Mucosa of descending colon (tissue), 3 donors: ENCODE measurements around the gene MYCN. TPM values are rescaled to one million over a fixed set of nuclear protein-coding genes. Genes with fewer than 3 reads are reported as not detected.

ENCODE experiments used
- ATAC-seq: fragments of 200-7000 bp; cut with Tn5 transposase; one replicate; pipeline ENCODE4 v1.9.1; 2020; ENCODE audit warnings: mild to moderate bottlenecking, moderate library complexity
- DNase-seq, 3 donors: peaks; one replicate each; pipeline ENCODE4 v3.0.0-alpha.2; 2020
- H3K36me3 ChIP-seq: fragments of 200-600 bp; one replicate; pipeline ENCODE4 v1.8.0; 2021; ENCODE audit warnings: low read depth, mild to moderate bottlenecking
- H3K4me1 ChIP-seq: fragments of 200-600 bp; one replicate; pipeline ENCODE4 v1.8.0; 2021; ENCODE audit warnings: low read depth, mild to moderate bottlenecking
- H3K4me3 ChIP-seq: fragments of 200-600 bp; one replicate; pipeline ENCODE4 v1.8.0; 2021; ENCODE audit warnings: mild to moderate bottlenecking
- H3K9me3 ChIP-seq: fragments of 200-600 bp; one replicate; pipeline ENCODE4 v1.8.0; 2021; ENCODE audit warnings: mild to moderate bottlenecking
- CTCF ChIP-seq: fragments of 200-600 bp; IDR thresholded peaks from one replicate; pipeline ENCODE4 v1.8.0; 2022; ENCODE audit warnings: antibody characterized with exemption, mild to moderate bottlenecking
- intact Hi-C, 2 donors: fragments of 100-400 bp; cut with DNase I in 1 of 2; cut with micrococcal nuclease in 1 of 2; formaldehyde crosslinking; loops; one replicate each; pipeline versions ENCODE4 v1.11.0 to v1.11.1; 2022; cut with DNase I, micrococcal nuclease
- long read RNA-seq, 2 donors: library from polyadenylated mRNA; unstranded; transcript quantifications; one replicate each; pipeline ENCODE4 v2.0.0, GENCODE V29; 2019 to 2021
- total RNA-seq, 3 donors: library from RNA; stranded (reverse); fragmentation: NEBNext Ultra II Directional in 2 of 3; extraction: Animal tissue kit (Norgen Biotek cat#: 25700) in 2 of 3; gene quantifications; one replicate each; pipeline versions ENCODE4 v1.2.1 to v1.2.4, GENCODE V29; 2021 to 2023
- donor health status: DM: no; HTN: no; CAD: no; lungs with moderate emphysema.
- donor health status: DM: no; HTN: no; CAD: no.
- donor health status: DM: no; HTN: yes; CAD: no.

Gene MYCN
- total RNA-seq = 1 to 10 TPM in 2 of 3 donors, under 1 TPM in 1; 0.52 to 1.1 (median 1.1) TPM
- long read RNA-seq, donor 1 = 0 reads
- long read RNA-seq, donor 2 = 0 reads

DNA sequence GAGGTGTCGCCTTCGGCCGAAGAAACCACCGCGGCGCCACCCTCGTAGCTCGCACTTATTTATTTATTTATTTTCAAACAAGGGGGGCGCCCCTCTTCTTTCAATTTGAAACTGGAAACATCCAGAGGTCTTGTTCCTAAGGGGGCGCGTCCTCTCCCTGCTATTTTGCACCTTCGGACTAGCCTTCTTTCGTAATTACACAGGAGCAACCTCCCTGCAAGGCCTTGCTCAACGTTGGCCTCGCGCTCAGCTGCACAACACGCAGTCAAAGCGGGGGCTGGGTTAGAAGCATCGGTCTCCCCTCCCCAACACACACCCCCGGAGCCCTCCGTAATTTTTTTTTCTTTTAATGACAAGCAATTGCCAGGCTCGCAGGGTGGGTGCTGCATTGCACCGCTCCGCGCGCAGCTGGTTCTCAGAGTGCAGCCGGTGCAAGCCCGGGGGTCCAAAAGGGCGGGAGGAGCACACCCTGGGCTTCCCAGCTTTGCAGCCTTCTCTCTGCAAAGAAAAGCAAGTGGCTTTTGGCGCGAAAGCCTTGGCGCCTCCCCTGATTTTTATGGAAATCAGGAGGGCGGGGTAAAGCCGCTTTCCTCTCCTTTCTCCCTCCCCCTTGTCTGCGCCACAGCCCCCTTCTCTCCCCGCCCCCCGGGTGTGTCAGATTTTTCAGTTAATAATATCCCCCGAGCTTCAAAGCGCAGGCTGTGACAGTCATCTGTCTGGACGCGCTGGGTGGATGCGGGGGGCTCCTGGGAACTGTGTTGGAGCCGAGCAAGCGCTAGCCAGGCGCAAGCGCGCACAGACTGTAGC is at the start of gene MYCN:
MYCN (plus strand) TSS at position 697 of the 807 bp plus-strand sequence. CDS start 1,515 bp downstream, outside the sequence.
- no peaks in the 10 kb centered on the region for H3K36me3 ChIP-seq
- intact Hi-C loops = loop anchor here (10.0 kb wide), 2 partner anchors 345 to 565 kb away; no protein-coding TSS in a partner anchor
- TF ChIP-seq CTCF = no peak
- H3K4me3 ChIP-seq = no peak within 1 kb of the TSS
- H3K4me1 ChIP-seq = peaks cover 34% of the 10 kb centered on the region
- ATAC-seq (peak; percentile 58), DNase-seq (peak; percentile 56 to 77 (median 72))
- H3K9me3 ChIP-seq = no peaks in the 10 kb centered on the region

GRCh38 chr2:15890936-15891905 is 49.1 kb upstream of the MYCN start:
- TF ChIP-seq CTCF = no peak
- no peaks in the 10 kb centered on the region for H3K36me3 ChIP-seq
- ATAC-seq = peak; percentile 69
- no peaks in the 10 kb centered on the region for H3K4me1 ChIP-seq
- DNase-seq = no peak
- H3K4me3 ChIP-seq = no peak overlapping the region
- intact Hi-C loops = no loop called here
- H3K9me3 ChIP-seq = no peaks in the 10 kb centered on the region

DNA sequence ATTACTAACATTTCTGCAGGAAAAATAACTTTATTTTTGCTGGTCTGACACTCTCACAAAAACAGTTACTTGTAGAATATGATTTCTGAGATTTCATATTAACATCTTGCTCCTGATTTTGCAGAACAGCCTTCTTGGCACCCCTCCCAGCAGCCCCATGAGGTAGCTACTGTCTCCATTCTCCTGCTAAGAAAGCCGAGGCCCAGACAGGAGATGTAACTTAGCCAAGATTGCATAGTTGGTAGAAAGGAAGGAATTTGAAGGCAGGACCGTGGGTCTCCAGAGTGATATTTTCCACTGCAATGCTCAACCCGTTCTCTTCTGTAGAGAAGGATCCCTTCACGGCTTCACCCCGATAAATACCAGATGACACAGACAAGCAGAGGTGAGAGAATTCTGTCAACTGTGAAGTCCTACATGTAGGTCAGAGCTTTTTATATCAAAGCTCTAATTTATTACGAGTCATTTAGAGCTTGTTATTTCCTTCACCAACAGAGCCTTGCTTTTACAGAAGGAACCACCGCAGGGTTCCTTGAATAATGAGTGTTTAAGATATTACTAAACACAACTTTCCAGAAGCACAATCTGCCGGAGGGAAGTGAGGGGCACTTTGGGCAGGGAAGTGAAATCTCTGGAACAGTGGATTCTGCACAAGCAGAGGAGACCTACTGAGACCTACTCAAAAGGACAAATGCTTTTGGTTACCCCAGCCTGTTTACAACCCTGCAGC is 48.0 kb upstream of the MYCN start:
- intact Hi-C loops = no loop called here
- no peak for DNase-seq
- no peak for TF ChIP-seq CTCF
- H3K4me1 ChIP-seq = no peaks in the 10 kb centered on the region
- no peaks in the 10 kb centered on the region for H3K36me3 ChIP-seq
- no peaks in the 10 kb centered on the region for H3K9me3 ChIP-seq
- no peak overlapping the region for H3K4me3 ChIP-seq
- ATAC-seq = no peak

GRCh38 chr2:15893085-15893484 is 47.3 kb upstream of the MYCN start:
- TF ChIP-seq CTCF = no peak
- H3K4me3 ChIP-seq = no peak overlapping the region
- ATAC-seq (no peak), DNase-seq (no peak)
- no peaks in the 10 kb centered on the region for H3K9me3 ChIP-seq
- H3K36me3 ChIP-seq = no peaks in the 10 kb centered on the region
- intact Hi-C loops = no loop called here
- H3K4me1 ChIP-seq = no peaks in the 10 kb centered on the region
